Activated CD4-positive, alpha-beta T cell treated with anti-CD3 and anti-CD28 coated beads, Interleukin-2, amount 10 ng/mL, durations not matched to agents 7 days and 5 days (primary cell): ENCODE data around the gene THSD4. TPM values are rescaled to one million over a fixed set of nuclear protein-coding genes. Genes with fewer than 3 reads are reported as not detected.
"Not testable (repeated sequence)": the region's sequence is repeated elsewhere in the genome, so short reads cannot be mapped to it uniquely, and the experiment has no call there.

Experiments
- CTCF ChIA-PET: fragments of 350-600 bp; sonication (Branson Sonifier 250); formaldehyde crosslinking; loops from one replicate; lab custom pipeline; 2021; ENCODE audit warnings: antibody characterized with exemption; lab: Charles Lee
- POLR2A ChIA-PET: fragments of 350-600 bp; sonication (Branson Sonifier 250); formaldehyde crosslinking; loops from one replicate; lab custom pipeline; 2021; ENCODE audit warnings: antibody characterized with exemption; lab: Charles Lee
- DNase-seq: peaks from one replicate; pipeline ENCODE4 v3.0.0-alpha.2; 2020
- H3K27ac Mint-ChIP-seq: one replicate; pipeline ENCODE4 v1.8.0; 2021; ENCODE audit warnings: mild to moderate bottlenecking, moderate library complexity, mixed read lengths
- H3K27me3 Mint-ChIP-seq: one replicate; pipeline ENCODE4 v1.8.0; 2021; ENCODE audit warnings: mixed read lengths
- H3K36me3 Mint-ChIP-seq: one replicate; pipeline ENCODE4 v1.8.0; 2021; ENCODE audit warnings: low read depth, mixed read lengths
- H3K4me1 Mint-ChIP-seq: one replicate; pipeline ENCODE4 v1.8.0; 2021; ENCODE audit warnings: mixed read lengths
- H3K4me3 Mint-ChIP-seq: one replicate; pipeline ENCODE4 v1.8.0; 2021; ENCODE audit warnings: mild to moderate bottlenecking, moderate library complexity, mixed read lengths
- H3K9me3 Mint-ChIP-seq: one replicate; pipeline ENCODE4 v1.8.0; 2021; ENCODE audit warnings: mixed read lengths
- total RNA-seq, 2 experiments: library from RNA; stranded (reverse); gene quantifications; one replicate each; pipeline ENCODE4 v1.2.3, GENCODE V29; 2021

The THSD4 gene
- total RNA-seq, 2 experiments from 2014 or later = not detected

DNA sequence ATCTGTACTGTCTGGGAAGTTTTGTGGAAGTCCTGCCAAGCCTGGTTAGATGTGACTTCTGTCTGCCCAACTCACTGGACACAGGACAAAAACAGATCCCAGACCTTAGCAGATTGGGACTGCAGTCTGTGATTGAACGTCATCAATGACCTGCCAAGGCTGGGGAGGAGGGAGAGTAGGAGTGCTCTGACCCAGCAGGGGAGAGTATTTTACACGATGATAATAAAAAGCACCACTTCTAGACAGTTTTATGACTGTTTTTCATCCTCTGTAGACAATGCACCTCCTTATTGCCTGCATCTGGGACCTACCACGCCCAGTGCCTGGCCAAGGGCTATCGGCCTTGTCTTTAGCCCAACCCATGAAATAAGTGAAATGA lies 592.8 kb downstream of the THSD4 start:
- DNase-seq = no peak
- Mint-ChIP-seq H3K9me3 (no peaks in the 10 kb centered on the region), H3K36me3 (no peaks in the 10 kb centered on the region), H3K4me3 (no peak overlapping the region), H3K27me3 (peaks cover 15% of the 10 kb centered on the region), H3K4me1 (no peaks in the 10 kb centered on the region), H3K27ac (no peak overlapping the region)
- ChIA-PET POLR2A (no interaction called here), CTCF (no interaction called here)

DNA sequence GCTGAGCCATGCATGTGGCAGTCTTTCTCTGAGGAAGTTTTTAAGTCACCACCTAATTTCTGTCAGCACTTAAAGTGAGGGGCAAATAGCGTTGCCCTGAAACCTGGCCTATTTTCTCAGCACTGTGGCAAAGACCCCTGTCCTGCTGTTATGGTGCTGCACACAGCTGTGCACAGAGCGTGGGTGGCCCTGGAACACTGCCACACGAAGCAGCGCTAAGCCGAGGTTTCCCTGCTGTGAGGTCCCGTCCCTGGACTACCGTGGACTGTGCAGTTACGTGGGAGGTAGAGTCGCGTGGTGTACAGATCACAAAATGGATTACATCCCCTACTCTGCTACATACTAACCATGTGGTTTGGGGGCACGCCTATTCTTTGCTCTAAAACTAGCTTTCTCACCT lies 593.5 kb downstream of the THSD4 start:
- POLR2A ChIA-PET = no interaction called here
- DNase-seq = no peak
- Mint-ChIP-seq H3K27ac (no peak overlapping the region), H3K27me3 (peaks cover 15% of the 10 kb centered on the region), H3K4me1 (no peaks in the 10 kb centered on the region), H3K36me3 (no peaks in the 10 kb centered on the region), H3K4me3 (no peak overlapping the region), H3K9me3 (no peaks in the 10 kb centered on the region)
- CTCF ChIA-PET = no interaction called here

DNA sequence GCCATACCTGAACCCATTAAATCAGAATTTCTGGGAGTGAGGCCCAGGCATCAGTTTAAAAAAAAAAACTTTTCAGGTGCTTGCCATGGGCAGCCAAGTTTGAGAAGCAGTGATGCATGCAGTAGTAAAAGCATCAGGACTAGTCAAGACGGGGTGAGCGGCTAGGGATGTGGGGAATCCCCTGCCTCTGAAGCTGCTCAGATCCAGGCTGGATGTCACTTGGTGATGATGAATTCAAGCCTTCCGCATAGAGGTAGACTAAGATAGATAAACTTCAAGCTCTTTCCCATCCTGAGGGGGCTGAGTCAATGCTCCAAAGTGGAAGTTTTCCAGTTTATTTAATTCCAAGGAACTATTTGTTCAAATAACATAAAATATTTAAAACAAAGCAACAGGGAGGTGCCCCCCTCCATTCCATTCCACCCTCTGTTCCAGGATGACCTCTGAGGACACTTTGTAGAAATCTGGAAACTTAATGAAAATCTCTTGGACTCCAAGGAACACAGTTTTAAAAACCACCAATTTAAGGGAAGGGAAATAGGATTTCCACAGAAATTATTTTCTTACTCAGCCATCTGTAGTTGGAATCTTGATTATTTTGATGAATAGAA lies 594.6 kb downstream of the THSD4 start:
- H3K27ac Mint-ChIP-seq = no peak overlapping the region
- CTCF ChIA-PET = no interaction called here
- no peak overlapping the region for H3K4me3 Mint-ChIP-seq
- peaks cover 15% of the 10 kb centered on the region for H3K27me3 Mint-ChIP-seq
- no peaks in the 10 kb centered on the region for H3K9me3 Mint-ChIP-seq
- no peaks in the 10 kb centered on the region for H3K4me1 Mint-ChIP-seq
- H3K36me3 Mint-ChIP-seq = no peaks in the 10 kb centered on the region
- POLR2A ChIA-PET = no interaction called here
- no peak for DNase-seq

- Mint-ChIP-seq H3K27me3 (peaks cover 8% of the 10 kb centered on the region), H3K4me3 (no peak overlapping the region), H3K9me3 (no peaks in the 10 kb centered on the region), H3K36me3 (no peaks in the 10 kb centered on the region), H3K4me1 (no peaks in the 10 kb centered on the region), H3K27ac (no peak overlapping the region)
- ChIA-PET POLR2A (no interaction called here), CTCF (no interaction called here)
- DNase-seq = no peak
Measured at GRCh38 chr15:71712182-71712581, 596.9 kb downstream of the THSD4 start.

DNA sequence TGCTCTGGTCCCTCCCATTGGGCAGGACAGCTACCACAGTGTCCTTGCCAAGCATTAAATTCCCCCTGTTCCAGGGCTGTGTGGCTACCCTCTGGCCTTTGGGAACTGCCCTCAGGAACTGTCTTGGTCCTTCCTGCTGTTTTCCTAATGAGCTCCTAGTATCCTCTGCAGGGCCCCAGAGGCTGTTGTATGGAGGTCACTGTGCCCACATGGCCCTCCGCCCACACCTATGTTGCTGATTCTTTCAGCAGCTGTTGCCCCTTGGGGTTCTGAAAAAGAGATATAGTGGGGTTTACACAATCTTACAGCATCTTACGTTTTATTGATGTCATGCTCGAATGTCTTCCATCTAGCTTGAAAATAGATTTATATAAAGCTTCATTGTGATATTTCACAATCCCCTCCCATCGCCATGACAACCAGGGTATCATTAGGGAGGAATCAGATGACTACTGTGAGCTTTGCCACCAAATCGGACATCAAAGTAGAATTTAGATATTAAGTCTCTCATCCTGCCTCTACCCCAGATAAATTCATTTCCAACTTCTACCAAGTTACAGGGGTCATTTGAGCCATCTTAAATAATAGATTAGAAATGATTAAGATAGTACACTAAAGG lies 598.0 kb downstream of the THSD4 start:
- H3K27ac Mint-ChIP-seq = no peak overlapping the region
- no peaks in the 10 kb centered on the region for H3K4me1 Mint-ChIP-seq
- DNase-seq = no peak
- peaks cover 13% of the 10 kb centered on the region for H3K27me3 Mint-ChIP-seq
- ChIA-PET POLR2A (no interaction called here), CTCF (no interaction called here)
- no peaks in the 10 kb centered on the region for H3K36me3 Mint-ChIP-seq
- no peaks in the 10 kb centered on the region for H3K9me3 Mint-ChIP-seq
- H3K4me3 Mint-ChIP-seq = no peak overlapping the region

DNA sequence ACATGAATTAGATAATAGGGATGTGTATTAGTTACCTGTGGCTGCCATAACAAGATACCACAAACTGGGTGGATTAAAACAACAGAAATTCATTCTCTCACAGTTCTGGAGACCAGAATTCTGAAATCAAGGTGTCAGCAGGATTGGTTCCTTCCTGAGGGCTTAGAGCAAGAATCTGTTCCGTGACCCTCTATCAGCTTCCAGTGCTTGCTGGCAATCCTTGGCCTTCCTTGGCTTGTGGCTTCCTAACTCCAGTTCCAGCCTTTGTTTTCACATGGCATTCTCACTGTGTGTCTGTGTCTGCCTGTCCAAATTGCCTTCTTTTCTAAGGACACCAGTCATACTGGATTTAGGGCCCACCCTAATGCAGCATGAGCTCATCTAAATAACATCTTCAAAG lies 600.6 kb downstream of the THSD4 start:
- Mint-ChIP-seq H3K9me3 (no peaks in the 10 kb centered on the region), H3K36me3 (no peaks in the 10 kb centered on the region), H3K4me1 (no peaks in the 10 kb centered on the region), H3K4me3 (no peak overlapping the region), H3K27me3 (peaks cover 13% of the 10 kb centered on the region), H3K27ac (no peak overlapping the region)
- ChIA-PET POLR2A (no interaction called here), CTCF (no interaction called here)
- no peak for DNase-seq

DNA sequence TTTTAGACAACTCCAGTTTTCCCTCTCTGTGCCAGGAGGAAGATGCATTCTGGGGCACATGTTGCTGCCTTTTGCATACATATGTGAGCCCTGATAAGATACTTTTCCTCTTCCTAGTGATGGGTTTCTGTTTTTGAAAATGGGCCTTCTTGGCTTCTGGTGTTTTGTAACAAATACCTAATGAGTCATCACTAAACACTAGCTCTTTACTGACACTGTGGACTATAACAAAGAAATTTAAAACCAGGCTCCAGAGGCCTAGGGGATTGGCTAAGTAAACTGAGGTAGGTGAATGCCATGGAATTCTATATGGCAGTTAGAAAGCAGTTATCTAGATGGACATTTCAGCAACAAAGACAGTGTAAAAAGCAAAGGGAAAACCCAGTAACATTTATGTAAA lies 601.7 kb downstream of the THSD4 start:
- Mint-ChIP-seq H3K36me3 (no peaks in the 10 kb centered on the region), H3K4me3 (no peak overlapping the region), H3K4me1 (no peaks in the 10 kb centered on the region), H3K27me3 (peaks cover 10% of the 10 kb centered on the region), H3K9me3 (no peaks in the 10 kb centered on the region), H3K27ac (no peak overlapping the region)
- CTCF ChIA-PET = interaction anchor here (1.1 kb wide), 1 partner anchor 865 kb away, joined by 4 read pairs; no protein-coding TSS in a partner anchor
- POLR2A ChIA-PET = no interaction called here
- DNase-seq = no peak

DNA sequence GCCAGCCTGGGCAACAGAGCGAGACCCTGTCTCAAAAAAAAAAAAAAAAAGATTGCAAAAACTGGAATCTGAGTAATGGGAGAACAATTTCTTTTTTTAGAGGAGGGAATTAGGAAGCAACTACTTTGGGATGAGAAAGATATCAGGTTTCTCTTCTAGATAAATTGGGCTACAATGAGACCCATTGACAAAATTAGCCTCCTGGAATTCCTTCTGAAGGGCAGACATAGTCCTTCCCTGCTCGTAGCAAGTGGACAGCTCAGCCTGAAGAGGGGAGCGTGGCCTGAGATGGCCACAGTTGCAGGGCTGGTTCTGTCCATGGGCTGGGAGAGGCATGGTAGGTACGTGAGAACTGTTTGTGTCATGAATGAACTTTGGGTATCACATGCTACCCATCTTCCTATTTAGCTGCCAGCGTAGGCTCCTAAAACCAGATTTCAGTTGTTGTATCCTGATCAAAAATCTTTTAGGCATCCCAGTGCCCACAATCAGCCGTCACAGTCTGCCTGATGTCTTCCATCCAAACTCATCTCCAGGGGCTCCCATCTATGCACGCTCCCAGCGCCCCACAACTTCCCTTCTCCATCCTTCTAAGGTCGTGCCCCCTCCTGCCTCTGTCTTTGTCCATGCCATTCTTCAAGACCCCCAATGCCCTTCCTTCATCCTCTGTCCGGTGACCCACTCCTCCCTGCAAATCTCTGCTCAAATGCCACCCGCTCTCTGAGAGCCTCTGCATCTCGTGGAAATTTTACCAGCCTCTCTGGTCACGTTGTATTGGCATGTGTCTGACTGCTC lies 603.0 kb downstream of the THSD4 start:
- Mint-ChIP-seq H3K9me3 (no peaks in the 10 kb centered on the region), H3K27ac (no peak overlapping the region), H3K4me1 (no peaks in the 10 kb centered on the region), H3K4me3 (no peak overlapping the region), H3K27me3 (peaks cover 10% of the 10 kb centered on the region), H3K36me3 (no peaks in the 10 kb centered on the region)
- CTCF ChIA-PET = interaction anchor here (1.1 kb wide), 1 partner anchor 864 kb away, joined by 4 read pairs; no protein-coding TSS in a partner anchor
- POLR2A ChIA-PET = no interaction called here
- DNase-seq = no peak

DNA sequence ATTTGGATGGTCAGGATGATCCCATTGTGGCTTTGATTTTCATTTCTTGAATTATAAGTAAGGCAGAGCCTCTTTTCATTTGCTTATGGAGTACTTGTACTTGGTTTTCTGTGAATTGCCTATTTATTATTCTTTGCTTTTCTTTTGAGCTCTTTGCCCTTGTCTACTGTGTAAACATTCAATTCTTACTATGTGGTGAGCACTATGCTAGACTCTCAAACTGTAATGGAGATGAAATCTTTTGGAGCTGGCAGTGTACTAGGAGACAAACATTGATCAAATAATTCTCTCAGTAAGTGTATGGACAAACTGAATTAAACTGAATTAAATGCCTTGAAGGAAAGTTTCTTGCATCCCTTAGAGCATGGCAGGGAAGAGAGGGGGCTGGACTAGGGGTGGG lies 608.1 kb downstream of the THSD4 start:
- CTCF ChIA-PET = no interaction called here
- POLR2A ChIA-PET = no interaction called here
- Mint-ChIP-seq H3K4me3 (no peak overlapping the region), H3K27me3 (peaks cover 2% of the 10 kb centered on the region), H3K4me1 (no peaks in the 10 kb centered on the region), H3K27ac (no peak overlapping the region), H3K36me3 (no peaks in the 10 kb centered on the region), H3K9me3 (no peaks in the 10 kb centered on the region)
- DNase-seq = no peak

- H3K4me1 Mint-ChIP-seq, H3K9me3 Mint-ChIP-seq, CTCF ChIA-PET, H3K27ac Mint-ChIP-seq, DNase-seq, H3K4me3 Mint-ChIP-seq, H3K36me3 Mint-ChIP-seq, H3K27me3 Mint-ChIP-seq, POLR2A ChIA-PET: not testable (repeated sequence)
Measured at GRCh38 chr15:71725207-71725955, 610.1 kb downstream of the THSD4 start.

DNA sequence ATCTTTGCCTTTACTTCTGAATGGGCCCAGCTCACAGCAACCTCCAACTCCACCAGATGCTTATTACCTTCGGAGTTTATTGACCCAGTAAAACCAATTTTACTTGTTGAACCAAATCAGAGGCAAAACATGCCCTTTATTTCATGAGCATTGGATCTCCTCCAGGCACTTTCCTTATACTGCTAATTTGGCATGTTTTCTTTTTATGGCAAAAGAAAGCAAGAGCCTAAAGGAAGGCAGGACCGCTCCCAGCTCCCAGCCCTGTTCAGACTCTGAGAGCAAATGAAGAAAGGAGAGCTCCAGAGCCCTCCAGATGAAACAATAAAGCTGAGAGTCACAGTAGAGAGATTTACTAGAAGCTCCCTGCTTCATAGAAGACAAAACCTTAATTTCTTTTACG lies 613.6 kb downstream of the THSD4 start:
- Mint-ChIP-seq H3K4me1 (no peaks in the 10 kb centered on the region), H3K27me3 (peaks cover 1% of the 10 kb centered on the region), H3K4me3 (no peak overlapping the region), H3K27ac (no peak overlapping the region), H3K9me3 (no peaks in the 10 kb centered on the region), H3K36me3 (no peaks in the 10 kb centered on the region)
- POLR2A ChIA-PET = no interaction called here
- DNase-seq = no peak
- CTCF ChIA-PET = no interaction called here

DNA sequence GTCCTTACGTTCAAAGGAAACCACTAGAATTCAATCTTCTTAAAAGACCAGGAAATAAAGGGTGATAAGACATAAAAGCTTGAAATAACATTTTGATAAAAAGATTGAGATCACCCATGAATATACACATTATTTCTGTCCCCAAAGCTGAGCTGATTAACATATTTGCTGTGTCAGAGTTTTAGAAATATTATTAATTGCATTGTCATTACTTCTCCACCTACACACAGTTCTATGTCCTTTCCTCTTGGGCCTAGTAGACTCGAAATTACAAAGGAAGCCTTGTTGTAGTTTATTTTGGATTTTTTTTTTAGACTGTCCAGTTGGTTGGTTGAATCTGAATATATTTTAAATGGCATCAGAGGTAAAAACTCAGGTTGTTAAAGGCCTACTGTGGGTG lies 614.0 kb downstream of the THSD4 start:
- no peak overlapping the region for H3K4me3 Mint-ChIP-seq
- no peaks in the 10 kb centered on the region for H3K36me3 Mint-ChIP-seq
- ChIA-PET POLR2A (no interaction called here), CTCF (no interaction called here)
- H3K27me3 Mint-ChIP-seq = peaks cover 1% of the 10 kb centered on the region
- H3K9me3 Mint-ChIP-seq = no peaks in the 10 kb centered on the region
- H3K4me1 Mint-ChIP-seq = no peaks in the 10 kb centered on the region
- no peak for DNase-seq
- no peak overlapping the region for H3K27ac Mint-ChIP-seq
